Stimulated activated CD4-positive, alpha-beta T cell treated with anti-CD3 and anti-CD28 coated beads, Interleukin-1b, Interleukin-23, amount 100 ng/mL, for 1 hour (primary cell): ENCODE measurements around the gene MAP4K5.

ENCODE experiments used
- DNase-seq, 2 donors: peaks; one replicate each; pipeline ENCODE4 v3.0.0-alpha.2; 2020; ENCODE audit warnings: low read depth in 2 of 2

The MAP4K5 gene

DNA sequence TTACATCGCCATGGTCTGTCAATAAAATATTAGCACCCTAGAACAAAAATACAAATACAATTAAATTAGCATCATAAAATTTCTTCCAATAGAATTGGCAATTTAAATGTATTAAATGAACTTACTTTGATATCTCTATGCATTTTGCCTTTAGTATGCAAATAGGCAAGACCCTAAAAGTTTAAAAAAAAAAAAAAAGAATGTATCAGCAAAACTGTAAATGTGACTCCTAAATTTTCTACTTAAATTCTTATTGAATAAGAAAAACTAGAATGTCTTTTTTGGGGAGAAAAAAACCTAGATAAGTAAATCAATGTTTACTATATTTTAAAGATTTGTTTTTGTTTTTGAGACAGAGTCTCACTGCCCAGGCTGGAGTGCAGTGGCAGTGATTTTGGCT, 56.2 kb downstream of the MAP4K5 start:
- no peak for DNase-seq

DNA sequence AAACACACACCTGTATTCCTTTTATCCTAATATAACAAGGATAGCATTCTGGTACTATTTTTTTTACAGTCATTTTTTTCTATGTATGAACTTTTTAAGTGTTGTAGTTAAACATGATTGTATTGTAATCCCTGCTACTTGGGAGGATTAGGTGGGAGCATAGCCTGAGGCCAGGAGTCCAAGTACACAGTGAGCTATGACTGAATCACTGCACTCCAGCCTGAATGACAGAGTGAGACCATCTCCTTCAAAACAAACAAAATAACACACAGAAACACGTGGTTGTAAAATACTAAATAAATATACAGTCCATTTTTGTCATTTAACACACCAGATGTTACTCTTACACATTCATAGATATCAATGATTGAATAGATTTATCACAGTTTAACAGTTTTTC, 56.9 kb downstream of the MAP4K5 start:
- DNase-seq, result no peak

DNA sequence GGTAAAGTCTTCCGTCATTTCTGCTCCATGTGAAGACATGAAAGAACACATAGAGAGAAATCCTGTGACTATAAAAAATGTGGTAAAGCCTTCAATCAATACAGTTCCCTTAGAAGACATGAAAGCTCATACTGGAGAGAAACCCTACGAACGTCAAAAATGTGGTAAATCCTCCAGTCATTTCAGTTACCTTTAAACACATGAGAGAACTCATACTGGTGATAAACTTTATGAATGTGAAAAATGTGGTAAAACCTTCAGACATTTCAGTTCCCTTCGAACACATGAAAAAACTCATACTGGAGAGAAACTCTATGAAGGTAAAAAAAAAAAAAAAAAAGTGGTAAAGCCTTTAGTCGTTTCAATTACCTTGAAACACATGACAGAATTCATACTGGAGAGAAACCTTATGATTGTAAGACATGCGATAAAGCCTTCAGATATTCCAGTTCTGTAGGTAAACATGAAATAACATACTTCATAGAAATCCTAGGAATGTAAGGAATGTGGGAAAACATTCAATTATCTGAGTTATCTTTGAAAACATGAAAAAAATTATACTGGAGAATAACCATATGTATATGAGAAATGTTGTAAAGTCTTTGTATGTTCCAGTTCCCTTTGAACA, 60.4 kb downstream of the MAP4K5 start:
- DNase-seq, result no peak

DNA sequence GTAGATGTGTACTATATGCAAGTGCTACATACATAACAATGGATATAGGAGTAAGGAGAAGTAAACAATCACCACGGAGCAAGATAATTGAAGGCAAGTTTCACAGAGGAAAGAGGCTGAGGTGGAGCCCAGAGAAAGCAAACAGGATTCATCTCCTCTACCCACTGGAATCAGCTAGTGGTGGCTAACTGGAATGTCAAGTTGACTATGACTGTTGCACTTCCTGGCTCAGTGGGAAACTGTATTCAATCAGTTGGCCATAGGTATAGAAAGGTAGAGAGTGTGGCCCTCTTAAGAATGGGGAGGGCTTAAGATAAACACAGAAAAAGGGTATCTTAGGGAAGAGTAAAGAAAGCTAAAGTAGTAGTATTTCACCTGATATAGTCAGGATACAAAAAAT, 62.4 kb downstream of the MAP4K5 start:
- no peak for DNase-seq

DNA sequence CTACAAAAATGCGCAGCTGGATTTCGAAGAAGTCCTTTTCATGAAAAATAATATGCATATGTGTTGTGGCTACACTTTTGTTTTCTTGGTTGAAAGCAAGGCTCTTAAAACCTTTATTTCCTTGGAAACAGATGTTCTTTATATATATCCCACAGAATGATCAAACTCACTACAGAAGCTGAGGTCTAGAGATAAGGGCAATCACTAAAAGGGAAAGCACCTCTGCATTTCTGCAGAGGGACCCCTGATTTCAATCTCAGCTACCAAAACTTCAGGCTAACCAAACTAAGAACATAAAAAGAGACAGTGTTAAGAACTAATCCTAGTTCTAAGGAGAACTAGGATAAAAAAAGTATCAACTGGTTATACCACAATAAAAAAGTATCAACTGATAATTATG, 70.3 kb downstream of the MAP4K5 start:
- DNase-seq, result no peak

DNA sequence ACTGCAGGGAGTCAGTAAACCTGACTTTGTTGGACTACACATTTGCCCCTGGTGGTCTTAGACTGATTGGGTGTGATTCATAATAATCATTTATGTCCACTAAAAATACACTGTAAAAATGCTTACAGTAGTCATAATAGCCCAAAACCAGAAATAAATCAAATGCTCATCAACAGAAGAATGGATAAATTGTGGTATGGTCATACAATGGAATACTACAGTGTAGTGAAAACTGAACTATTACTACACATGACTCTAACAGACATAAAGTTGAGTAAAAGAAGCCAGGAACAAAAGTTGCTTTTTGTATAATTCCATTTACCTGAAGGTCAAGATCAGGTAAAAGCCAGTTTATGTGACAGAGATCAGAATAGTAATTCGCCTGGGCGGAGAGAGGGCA, 78.5 kb downstream of the MAP4K5 start:
- DNase-seq, result no peak

DNA sequence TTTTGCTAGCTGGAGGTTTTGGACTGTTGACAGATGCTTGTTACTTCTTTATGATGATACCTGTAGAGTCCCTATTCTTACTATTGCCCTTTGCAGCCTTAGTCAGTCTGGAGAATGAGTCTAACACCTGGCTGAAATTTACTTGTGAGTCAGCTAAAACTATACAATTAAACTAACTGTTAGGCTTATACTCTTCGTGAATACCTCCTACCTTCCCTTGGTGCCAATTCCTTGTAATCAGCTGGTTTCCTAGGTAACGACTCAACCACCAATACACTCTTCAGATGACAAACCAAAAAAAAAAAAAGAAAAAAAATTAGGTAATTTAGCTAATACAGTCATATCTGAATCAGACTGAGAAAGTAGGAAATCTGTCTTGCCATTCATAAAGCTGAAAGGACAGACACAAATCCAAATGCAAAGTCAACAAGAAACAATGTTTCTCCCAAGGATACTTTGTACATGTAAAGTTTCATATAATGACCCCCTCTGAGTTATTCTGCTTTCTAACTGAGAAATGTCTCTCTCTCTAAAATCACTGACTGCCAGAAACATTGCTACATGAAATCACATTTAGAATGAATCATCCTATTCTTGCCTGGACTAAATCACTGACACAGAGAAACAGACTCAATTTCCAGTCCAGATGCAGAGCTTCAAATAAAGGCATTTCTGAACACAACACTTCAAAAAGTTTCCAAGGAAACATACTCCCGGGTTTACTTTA, 79.2 kb downstream of the MAP4K5 start:
- DNase-seq, result no peak

DNA sequence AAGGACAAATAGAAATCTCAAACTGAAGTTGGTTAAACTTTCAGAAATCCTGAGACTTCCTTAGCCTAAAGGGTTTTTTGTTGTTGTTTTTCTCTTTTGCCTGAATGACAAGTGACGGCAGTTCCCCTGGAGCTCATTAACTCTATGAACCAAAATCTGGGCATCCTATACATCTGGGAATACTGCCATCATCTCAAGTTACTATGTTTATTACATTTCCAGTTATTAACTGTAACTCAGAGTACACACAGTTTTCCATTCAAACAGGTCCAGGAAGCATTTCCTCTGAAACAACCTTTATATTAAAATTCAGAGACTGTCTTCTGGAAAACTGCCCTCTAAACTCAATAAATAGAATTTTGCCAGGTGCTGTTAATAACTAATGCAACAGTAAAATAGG, 80.1 kb downstream of the MAP4K5 start:
- no peak for DNase-seq

DNA sequence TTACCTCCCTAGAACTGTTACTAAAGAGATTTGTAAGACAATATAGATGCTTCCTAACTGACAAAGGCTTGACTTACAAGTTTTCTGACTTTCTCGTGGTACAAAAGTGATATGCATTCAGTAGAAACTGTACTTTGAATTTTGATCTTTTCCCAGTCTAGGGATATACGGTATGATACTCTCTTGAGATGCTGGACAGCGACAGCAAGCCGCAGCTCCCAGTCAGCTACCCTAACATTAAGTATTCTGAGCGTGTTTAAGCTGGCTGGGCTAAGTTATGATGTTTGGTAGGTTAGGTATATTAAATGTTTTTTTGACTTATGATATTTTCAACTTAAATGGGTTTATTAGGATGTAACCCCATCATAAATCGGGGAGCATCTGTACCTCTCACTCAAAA, 80.5 kb downstream of the MAP4K5 start:
- no peak for DNase-seq

DNA sequence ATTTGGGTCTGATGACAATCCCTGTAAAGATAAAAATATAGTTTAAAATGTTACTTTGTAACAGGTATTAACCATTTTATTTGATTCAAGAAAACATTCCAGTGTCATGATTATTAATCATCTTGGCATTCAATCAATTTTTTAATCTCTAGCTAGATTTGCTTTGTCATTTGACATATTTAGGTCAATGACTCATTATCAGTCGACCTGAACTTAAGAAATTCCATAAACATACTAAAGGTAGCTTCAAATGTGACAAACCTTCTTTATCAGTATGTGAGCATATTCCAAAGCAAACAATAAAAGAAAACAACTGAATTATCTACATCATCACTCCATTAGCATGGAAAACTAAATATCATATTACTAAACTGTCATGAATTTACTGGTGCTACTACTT, 84.9 kb downstream of the MAP4K5 start:
- DNase-seq, result no peak

DNA sequence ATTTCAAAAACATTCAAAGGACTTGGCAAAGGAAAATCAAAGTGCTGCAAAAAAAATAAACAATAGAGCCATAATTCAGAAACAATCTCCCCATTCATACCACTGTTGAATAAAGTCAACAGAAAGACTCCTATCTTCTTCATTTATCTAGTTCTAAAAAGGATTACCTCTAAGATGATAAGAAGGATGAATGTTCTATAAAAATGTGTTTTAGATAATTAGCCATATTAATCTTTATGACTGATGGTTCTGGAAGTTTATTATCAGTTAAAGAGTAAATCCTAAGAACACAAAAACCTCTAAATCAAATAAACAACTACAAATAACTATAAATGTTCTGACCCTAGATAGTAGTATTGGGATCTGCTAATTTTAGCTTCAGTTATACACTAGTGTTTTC, 97.8 kb downstream of the MAP4K5 start:
- no peak for DNase-seq

DNA sequence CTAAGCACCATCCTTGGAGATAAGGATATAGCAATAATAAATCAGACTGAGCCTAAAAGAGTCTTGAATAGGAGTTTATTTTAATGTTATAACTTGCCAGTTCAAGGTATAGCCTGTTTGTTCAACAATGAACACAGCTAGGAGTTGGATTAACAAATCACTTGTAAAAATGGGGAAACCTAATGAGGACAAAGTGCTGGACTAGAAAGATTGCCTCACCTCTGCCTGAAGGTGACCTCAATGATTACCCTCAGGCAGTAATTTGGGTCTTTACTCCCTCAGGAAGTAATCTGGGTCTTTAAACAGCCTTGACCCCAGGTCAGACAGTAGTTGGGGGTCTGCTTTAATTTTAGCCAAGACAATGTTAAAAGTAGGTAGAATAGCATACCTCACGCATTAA, 100.2 kb downstream of the MAP4K5 start:
- no peak for DNase-seq

DNA sequence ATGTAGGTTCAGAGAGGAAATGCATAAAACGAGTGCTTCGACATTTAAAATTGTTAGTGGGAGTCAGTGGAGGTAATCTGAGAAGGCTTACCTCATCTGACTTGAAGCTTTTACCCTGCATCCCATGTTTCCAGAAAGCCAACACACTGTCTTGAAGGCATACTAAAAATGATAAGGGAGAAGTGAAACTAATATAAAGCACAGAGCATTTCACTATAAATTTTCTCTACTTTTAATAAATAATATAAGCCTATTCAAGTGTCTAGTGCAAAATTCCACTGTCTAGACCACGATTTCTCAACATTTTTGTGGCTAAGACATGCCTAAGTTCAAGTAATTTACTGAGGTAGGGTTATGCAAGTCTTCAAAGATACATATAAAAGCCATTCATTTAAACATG, 106.6 kb downstream of the MAP4K5 start:
- DNase-seq, result no peak

DNA sequence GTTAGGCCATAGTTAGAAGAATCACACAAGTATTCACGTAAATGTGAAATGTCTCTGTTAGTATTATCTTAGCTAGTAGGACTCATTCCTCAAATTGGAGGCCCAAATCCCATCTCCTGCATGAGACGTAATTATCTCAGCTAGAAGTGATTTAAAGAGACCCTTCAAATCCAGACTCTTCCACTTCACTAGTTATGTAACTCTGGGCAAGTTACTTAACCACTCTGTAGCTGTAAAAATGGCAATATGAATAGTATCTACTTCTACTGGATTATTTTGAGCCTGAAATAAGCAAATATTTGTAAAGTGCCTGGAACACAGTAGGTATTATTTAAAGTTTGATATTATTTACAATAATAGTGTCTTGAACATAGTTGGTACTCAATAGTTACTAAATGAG, 107.3 kb downstream of the MAP4K5 start:
- DNase-seq, result no peak

DNA sequence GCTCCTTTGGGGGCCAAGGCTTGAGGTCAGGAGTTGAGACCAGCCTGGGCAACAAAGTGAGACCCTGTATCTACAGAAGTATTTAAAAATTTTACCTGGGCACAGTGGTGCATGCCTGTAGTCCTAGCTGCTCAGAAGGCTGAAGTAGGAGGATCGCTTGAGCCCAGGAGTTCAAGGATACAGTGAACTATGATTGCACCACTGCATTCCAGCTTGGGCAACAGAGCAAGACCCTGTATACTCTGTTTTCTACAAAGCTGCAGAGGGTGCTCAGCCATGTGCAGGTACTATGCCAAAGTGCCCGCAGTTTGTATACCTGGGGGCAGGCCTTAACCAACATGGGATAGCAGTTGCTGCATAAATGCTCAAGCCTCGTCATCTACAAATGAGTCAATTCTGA, 108.8 kb downstream of the MAP4K5 start:
- no peak for DNase-seq

DNA sequence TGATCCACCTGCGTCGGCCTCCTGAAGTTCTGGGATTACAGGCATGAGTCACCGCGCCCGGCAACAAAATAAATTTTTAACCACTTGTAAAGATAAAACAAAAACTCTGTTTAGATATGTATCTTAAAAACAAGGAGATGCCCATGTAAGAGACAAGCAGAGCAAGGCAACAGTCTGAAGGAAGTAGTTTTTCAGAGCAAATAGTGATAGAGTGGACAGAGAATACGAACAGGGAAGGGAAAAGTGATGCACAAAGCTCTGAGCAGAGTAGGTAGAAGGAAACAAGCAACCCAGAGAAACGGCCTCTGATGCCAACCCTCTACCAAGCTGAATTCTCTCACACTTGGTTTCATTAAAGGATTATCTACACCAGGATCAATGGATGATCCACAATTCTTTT, 110.9 kb downstream of the MAP4K5 start:
- DNase-seq, result no peak

DNA sequence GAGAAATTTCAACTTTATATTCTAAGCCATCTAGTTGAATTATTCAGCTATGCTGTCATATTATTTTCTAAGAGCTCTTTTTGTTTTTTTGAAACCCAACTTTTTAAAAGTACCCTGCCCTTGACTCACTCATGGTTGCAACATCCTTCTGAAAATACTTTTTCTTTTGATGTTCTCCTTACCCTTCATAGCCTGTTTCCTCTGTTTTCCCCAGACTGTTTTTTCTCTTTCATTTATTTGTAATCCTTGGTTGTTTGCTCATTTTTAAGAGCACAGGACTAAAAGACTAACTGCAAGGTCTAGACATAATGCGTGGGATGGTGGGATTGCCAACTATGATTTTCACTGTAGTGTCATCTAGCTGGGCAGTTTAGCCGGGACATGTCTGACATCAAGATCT, 114.5 kb downstream of the MAP4K5 start:
- DNase-seq, result no peak

DNA sequence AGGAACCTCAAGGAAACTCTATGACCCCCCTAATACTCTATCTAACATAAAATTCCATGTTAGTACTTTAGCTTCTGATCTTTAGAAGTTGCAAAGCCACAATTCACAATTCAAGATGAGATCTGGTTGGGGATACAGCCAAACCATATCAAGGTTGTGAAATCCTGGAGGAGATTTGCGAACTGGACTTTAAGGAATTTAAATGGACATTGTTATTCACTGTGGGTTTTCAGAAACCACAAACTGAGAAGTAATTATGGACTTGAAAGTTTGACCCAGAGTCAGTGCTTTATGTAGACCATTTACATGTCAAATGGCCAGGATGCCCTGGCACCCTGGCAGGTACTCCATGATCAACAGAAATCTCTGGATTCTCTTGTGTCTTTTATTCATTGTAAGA, 121.4 kb downstream of the MAP4K5 start:
- DNase-seq, result no peak

DNA sequence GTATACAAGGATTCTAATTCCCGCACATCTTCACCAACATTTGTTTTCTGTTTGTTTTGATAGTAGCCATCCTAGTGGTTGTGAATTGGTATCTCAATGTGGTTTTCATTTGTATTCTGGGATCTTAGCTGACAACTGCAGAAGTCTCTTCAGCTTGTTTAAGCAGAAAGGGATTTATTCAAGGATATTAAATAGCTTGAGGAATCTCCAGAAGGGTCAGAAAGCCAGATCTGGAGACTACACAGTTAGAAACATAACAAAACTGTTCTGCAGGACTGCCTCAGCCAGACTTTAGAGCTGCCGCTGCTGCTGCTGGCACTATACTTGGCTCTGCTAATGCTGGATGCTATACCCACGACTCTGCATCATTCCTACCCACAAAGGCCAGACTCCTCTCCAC, 122.3 kb downstream of the MAP4K5 start:
- DNase-seq, result no peak

DNA sequence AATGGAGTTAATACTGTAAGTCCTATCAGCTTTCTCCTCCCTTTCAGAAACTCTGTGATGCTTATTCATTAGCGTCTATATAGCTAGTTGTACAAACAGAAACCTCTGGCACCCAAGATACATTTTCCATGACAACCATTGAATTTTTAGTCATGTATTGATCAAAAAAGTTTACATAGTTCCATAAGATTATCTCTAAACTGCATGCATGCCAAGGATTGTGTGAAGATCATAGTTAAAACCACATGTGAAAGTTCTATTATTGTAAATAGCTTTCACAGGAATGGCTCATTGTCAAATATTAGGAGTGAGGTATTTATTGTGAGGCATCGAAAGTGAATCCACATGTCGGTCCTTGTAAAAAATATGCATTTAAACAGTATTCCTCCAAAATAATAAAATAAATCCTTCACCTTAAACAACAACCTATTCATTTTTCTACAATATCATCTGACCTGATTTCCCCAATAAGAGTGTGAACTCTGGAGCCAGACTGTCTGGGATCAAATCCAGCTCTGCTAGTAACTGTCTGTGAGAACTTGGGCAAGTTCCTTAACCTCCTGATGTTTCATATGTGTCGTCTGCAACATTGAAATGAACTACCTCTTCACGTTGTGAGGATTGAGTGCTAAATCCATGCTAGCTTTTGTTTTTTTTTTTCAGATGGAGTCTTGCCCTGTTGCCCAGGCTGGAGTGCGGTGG, 125.1 kb downstream of the MAP4K5 start:
- no peak for DNase-seq

DNA sequence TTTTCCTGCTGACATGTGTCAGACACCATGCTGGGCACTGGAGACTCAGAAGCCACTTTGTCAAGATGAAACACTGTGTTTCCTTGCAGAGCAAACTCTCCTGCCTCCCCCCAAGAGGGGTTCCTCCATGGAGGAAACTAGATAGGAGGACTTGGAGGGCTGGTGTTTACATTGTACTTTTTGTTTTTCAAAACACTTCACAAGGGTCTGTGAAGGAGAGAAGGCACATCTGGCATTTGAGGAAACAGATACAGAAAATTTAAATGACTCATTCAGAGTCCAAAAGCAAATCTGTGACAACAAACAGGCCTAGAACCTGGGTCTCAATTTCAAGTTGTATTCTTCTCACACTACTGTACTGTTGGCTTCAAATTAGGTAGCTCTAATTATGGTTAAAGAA, 128.9 kb downstream of the MAP4K5 start:
- no peak for DNase-seq

DNA sequence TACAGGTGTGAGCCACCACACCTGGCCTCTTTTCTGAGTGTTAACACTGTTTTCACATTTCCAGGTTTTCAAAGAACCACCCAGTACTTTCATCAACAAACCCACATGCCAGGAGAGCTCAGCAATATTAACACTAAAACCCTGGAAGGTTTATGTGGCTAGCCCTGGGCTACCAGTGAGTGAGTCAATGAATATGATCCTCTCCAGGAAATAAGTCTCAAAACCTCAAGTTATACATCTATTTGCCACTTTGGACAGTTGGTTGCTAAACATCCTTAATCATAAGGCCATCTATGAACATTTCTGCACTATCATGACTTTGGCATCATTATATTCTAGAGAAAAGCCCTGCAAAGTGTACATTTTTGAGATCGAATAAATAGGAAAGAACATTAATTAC, 129.4 kb downstream of the MAP4K5 start:
- DNase-seq, result no peak

DNA sequence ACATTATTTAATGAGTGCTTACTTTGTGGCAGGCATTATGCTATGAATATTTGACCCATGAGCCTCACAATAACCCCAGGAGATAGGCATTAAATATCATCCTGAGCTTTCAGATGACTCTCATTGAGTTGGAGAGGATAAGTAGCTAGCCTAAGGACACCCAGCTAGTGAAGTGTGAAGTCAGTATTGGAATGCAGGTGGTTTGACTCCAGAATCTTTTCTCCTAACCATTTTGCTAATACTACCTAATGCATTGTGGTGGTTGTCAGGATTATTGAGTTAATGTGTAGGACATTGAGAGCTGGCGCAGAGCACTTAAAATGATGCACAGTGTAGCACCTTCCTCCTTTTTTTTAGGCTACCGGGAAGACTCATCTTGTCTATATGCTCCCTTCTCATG, 131.9 kb downstream of the MAP4K5 start:
- DNase-seq, result no peak
